HepG2 (cell line): ENCODE results near the gene COPS3. TPM values are rescaled to one million over a fixed set of nuclear protein-coding genes. Genes with fewer than 3 reads are reported as not detected.

Source experiments
- KMT2A ChIP-seq: sonication (generic); formaldehyde crosslinking; IDR thresholded peaks from 2 replicates; pipeline ENCODE4 v1.4.0; 2020; ENCODE audit warnings: missing genetic modification reagents
- MTA3 ChIP-seq: sonication (generic); formaldehyde crosslinking; IDR thresholded peaks from 2 replicates; pipeline ENCODE4 v1.4.0; 2020; ENCODE audit warnings: missing genetic modification reagents
- REXO4 ChIP-seq: sonication (generic); formaldehyde crosslinking; IDR thresholded peaks from 2 replicates; pipeline ENCODE4 v1.8.0; 2022; ENCODE audit warnings: missing genetic modification reagents, mild to moderate bottlenecking, borderline replicate concordance
- THYN1 ChIP-seq: sonication (generic); formaldehyde crosslinking; IDR thresholded peaks from 2 replicates; pipeline ENCODE4 v1.8.1; 2023; ENCODE audit warnings: low read depth, mild to moderate bottlenecking, moderate library complexity, missing genetic modification reagents, borderline replicate concordance
- ZBTB38 ChIP-seq: sonication (generic); formaldehyde crosslinking; IDR thresholded peaks from 2 replicates; pipeline ENCODE4 v1.5.1; 2020; ENCODE audit warnings: mild to moderate bottlenecking, missing genetic modification reagents
- ZNF225 ChIP-seq: sonication (generic); formaldehyde crosslinking; IDR thresholded peaks from 2 replicates; pipeline ENCODE4 v1.4.0; 2020; ENCODE audit warnings: mild to moderate bottlenecking, missing genetic modification reagents
- ZNF331 ChIP-seq: sonication (generic); formaldehyde crosslinking; IDR thresholded peaks from 2 replicates; pipeline ENCODE4 v1.4.0; 2020; ENCODE audit warnings: missing genetic modification reagents
- ZSCAN21 ChIP-seq: sonication (generic); formaldehyde crosslinking; IDR thresholded peaks from 2 replicates; pipeline ENCODE4 v1.8.0; 2022; ENCODE audit warnings: mild to moderate bottlenecking, missing genetic modification reagents, moderate library complexity, borderline replicate concordance
- ZSCAN22 ChIP-seq: sonication (generic); formaldehyde crosslinking; IDR thresholded peaks from 2 replicates; pipeline ENCODE4 v1.4.0; 2020; ENCODE audit warnings: mild to moderate bottlenecking, missing genetic modification reagents
- polyA plus RNA-seq, 8 experiments: library from polyadenylated mRNA; depleted of rRNA in 3 of 8; stranded (reverse) in 7 of 8; unstranded in 1 of 8; fragments of >200 nt; fragmentation: Illumina TruSeq in 4 of 8; extraction: Trizol in 4 of 8; gene quantifications; 2 replicates each; pipeline versions ENCODE4 v1.2.1 to v1.2.3, GENCODE V29; 2011 to 2016; ENCODE audit warnings: low read depth in 4 of 8, missing spikeins in 1 of 8, mixed read lengths in 1 of 8; ENCODE audit not compliant: insufficient read depth in 1 of 8
- total RNA-seq, 5 experiments: library from RNA; depleted of rRNA; stranded (reverse); fragments of >200 nt; fragmentation: Illumina TruSeq; extraction: Trizol; gene quantifications; 2 replicates each; pipeline ENCODE4 v1.2.3, GENCODE V29; 2016; ENCODE audit warnings: low read depth in 1 of 5
- TF ChIP-seq, protein P1 (sequence below): sonication (generic); formaldehyde crosslinking; IDR thresholded peaks from 2 replicates; pipeline ENCODE4 v1.5.1; 2020; ENCODE audit warnings: mild to moderate bottlenecking, moderate library complexity, missing genetic modification reagents
- TF ChIP-seq, protein P2 (sequence below): sonication (generic); formaldehyde crosslinking; IDR thresholded peaks from 2 replicates; pipeline ENCODE4 v1.8.0; 2022; ENCODE audit warnings: missing genetic modification reagents, mild to moderate bottlenecking, inconsistent platforms, borderline replicate concordance
- TF ChIP-seq, protein P3 (sequence below): sonication (generic); formaldehyde crosslinking; IDR thresholded peaks from 2 replicates; pipeline ENCODE4 v1.9.0; 2022; ENCODE audit warnings: missing genetic modification reagents, mild to moderate bottlenecking, borderline replicate concordance
- TF ChIP-seq, protein P4 (sequence below): sonication (generic); formaldehyde crosslinking; IDR thresholded peaks from 2 replicates; pipeline ENCODE4 v1.4.0; 2020; ENCODE audit warnings: missing genetic modification reagents
- TF ChIP-seq, protein P5 (sequence below): sonication (generic); formaldehyde crosslinking; IDR thresholded peaks from 2 replicates; pipeline ENCODE4 v1.8.1; 2023; ENCODE audit warnings: mild to moderate bottlenecking, inconsistent platforms, moderate library complexity, missing genetic modification reagents, borderline replicate concordance

COPS3 gene
- total and polyA plus RNA-seq, 2 of the 13 experiments (the other 11 are each of a cell fraction or from before 2014, with no cell fraction given), result 46.3 to 103 TPM

DNA sequence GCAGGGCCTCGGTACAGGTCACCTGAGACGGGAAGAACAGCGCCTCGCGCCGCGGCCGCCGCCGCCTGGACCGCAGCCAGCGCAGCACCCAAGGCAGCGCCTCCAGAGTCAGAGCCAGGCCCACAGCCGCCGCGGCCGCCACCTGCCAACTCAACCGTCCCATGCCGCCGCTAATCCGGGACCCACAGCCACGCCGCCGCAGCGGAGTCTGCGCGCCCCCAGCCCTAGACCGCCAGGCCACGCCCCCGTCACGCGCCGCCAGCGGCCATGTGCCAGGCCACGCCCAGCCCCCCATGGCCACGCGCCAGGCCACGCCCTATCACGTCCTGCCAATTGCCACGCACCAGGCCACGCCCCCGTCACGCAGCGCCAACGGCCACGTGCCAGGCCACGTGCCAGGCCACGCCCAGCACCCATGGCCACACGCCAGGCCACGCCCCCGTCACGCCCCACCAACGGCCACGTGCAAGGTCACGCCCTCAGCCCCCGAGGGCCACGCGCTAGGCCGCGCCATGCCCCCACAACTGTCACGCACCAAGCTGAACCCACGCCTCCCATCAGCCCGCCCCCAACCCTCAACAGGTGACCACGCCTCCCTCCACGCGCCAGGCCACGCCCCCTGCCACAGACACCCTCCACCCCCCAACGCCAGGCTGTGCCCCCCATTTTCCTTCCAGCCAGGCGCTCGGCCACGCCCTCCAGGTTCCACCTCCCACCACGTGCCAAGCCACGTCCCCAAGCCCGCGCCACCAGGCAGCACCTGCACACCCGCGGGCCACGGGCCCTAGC, 74.7 kb downstream of the COPS3 start, which contains the start of gene PLD6 (continued):
- TF ChIP-seq, protein P1, sequence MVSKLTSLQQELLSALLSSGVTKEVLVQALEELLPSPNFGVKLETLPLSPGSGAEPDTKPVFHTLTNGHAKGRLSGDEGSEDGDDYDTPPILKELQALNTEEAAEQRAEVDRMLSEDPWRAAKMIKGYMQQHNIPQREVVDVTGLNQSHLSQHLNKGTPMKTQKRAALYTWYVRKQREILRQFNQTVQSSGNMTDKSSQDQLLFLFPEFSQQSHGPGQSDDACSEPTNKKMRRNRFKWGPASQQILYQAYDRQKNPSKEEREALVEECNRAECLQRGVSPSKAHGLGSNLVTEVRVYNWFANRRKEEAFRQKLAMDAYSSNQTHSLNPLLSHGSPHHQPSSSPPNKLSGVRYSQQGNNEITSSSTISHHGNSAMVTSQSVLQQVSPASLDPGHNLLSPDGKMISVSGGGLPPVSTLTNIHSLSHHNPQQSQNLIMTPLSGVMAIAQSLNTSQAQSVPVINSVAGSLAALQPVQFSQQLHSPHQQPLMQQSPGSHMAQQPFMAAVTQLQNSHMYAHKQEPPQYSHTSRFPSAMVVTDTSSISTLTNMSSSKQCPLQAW (CRISPR knock-in tag), result no peak; the same call in 1 of the 2 replicates
- TF ChIP-seq, protein P2, sequence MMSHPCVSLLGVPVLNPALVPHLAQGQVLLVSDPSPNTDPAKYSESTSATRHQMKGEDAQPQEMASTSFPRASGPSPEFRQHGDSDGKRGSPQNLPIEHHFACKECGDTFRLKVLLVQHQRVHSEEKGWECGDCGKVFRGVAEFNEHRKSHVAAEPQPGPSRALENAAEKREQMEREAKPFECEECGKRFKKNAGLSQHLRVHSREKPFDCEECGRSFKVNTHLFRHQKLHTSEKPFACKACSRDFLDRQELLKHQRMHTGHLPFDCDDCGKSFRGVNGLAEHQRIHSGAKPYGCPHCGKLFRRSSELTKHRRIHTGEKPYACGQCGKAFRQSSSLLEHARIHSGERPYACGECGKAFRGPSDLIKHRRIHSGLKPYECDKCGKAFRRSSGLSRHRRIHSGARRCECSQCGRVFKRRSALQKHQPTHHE, result peak; percentile 62; the same call in 1 of the 2 replicates
- peak; percentile 99 for TF ChIP-seq ZSCAN21 (CRISPR knock-in tag)
- TF ChIP-seq MTA3 (CRISPR knock-in tag), result no peak
- TF ChIP-seq, protein P3, sequence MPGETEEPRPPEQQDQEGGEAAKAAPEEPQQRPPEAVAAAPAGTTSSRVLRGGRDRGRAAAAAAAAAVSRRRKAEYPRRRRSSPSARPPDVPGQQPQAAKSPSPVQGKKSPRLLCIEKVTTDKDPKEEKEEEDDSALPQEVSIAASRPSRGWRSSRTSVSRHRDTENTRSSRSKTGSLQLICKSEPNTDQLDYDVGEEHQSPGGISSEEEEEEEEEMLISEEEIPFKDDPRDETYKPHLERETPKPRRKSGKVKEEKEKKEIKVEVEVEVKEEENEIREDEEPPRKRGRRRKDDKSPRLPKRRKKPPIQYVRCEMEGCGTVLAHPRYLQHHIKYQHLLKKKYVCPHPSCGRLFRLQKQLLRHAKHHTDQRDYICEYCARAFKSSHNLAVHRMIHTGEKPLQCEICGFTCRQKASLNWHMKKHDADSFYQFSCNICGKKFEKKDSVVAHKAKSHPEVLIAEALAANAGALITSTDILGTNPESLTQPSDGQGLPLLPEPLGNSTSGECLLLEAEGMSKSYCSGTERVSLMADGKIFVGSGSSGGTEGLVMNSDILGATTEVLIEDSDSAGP, result peak; percentile 69
- TF ChIP-seq, protein P4, sequence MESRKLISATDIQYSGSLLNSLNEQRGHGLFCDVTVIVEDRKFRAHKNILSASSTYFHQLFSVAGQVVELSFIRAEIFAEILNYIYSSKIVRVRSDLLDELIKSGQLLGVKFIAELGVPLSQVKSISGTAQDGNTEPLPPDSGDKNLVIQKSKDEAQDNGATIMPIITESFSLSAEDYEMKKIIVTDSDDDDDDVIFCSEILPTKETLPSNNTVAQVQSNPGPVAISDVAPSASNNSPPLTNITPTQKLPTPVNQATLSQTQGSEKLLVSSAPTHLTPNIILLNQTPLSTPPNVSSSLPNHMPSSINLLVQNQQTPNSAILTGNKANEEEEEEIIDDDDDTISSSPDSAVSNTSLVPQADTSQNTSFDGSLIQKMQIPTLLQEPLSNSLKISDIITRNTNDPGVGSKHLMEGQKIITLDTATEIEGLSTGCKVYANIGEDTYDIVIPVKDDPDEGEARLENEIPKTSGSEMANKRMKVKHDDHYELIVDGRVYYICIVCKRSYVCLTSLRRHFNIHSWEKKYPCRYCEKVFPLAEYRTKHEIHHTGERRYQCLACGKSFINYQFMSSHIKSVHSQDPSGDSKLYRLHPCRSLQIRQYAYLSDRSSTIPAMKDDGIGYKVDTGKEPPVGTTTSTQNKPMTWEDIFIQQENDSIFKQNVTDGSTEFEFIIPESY, result no peak; the same call in 1 of the 2 replicates
- TF ChIP-seq ZNF225 (CRISPR knock-in tag), result peak; percentile 50; the same call in 1 of the 2 replicates
- peak; percentile 15; the same call in 1 of the 2 replicates for TF ChIP-seq ZSCAN22 (CRISPR knock-in tag)
- TF ChIP-seq ZBTB38 (CRISPR knock-in tag), result peak; percentile 92
- no peak for TF ChIP-seq KMT2A
- no peak for TF ChIP-seq THYN1 (CRISPR knock-in tag)
- TF ChIP-seq, protein P5, sequence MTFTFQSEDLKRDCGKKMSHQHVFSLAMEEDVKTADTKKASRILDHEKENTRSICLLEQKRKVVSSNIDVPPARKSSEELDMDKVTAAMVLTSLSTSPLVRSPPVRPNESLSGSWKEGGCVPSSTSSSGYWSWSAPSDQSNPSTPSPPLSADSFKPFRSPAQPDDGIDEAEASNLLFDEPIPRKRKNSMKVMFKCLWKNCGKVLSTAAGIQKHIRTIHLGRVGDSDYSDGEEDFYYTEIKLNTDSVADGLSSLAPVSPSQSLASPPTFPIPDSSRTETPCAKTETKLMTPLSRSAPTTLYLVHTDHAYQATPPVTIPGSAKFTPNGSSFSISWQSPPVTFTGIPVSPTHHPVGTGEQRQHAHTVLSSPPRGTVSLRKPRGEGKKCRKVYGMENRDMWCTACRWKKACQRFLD (CRISPR knock-in tag), result peak; percentile 83; the same call in 1 of the 2 replicates
- peak; percentile 94 for TF ChIP-seq REXO4 (CRISPR knock-in tag)
- TF ChIP-seq ZNF331, result peak; percentile 45; the same call in 1 of the 2 replicates
